ENCODE measurements around the gene CKM.

CKM gene

GRCh38 chr19:45327404-45328143 lies 4.9 kb upstream of the CKM start:
- H2AFZ ChIP-seq (ENCODE audit: low read depth, low read length): no peak overlapping the region
- ATAC-seq (ENCODE audit: insufficient read depth, low read depth): no peak

GRCh38 chr19:45324349-45324907 lies 1.8 kb upstream of the CKM start:
- ATAC-seq (ENCODE audit: insufficient read depth, low read depth): no peak
- TF ChIP-seq EZH2 (IDR thresholded peaks at IDR 0.05; ENCODE audit: borderline replicate concordance, low read depth, low read length, severe bottlenecking) (no peak), CTCF (IDR thresholded peaks at IDR 0.05; ENCODE audit: borderline replicate concordance, extremely low read depth, low read length, poor library complexity, severe bottlenecking) (no peak)
- Histone ChIP-seq H3K4me1 (ENCODE audit: insufficient read depth, low read length) (0 out of 2 replicates have a peak, but pooled peaks cover 4% of the 10 kb centered on the region), H3K9me3 (ENCODE audit: insufficient read depth, low read length, severe bottlenecking) (no peaks in the 10 kb centered on the region), H3K4me2 (ENCODE audit: insufficient read depth, low read length) (no peak overlapping the region), H3K36me3 (ENCODE audit: insufficient read depth, low read length) (no peaks in the 10 kb centered on the region), H4K20me1 (ENCODE audit: insufficient read depth, low read length) (no peaks in the 10 kb centered on the region), H3K9ac (ENCODE audit: low read depth, low read length) (no peak overlapping the region), H3K4me3 (ENCODE audit: low read depth in 1 of 2, low read length in 2 of 2) (no peak overlapping the region), H3K79me2 (ENCODE audit: insufficient read depth, low read length) (no peaks in the 10 kb centered on the region), H2AFZ (ENCODE audit: low read depth, low read length) (no peak overlapping the region), H3K27ac (ENCODE audit: low read length) (no peak overlapping the region), H3K27me3 (ENCODE audit: insufficient read depth, low read length, poor library complexity) (no peaks in the 10 kb centered on the region)
- DNase-seq: no peak

More at GRCh38 chr19:45327404-45328143, 4.9 kb upstream of the CKM start:
- Histone ChIP-seq H3K4me2 (ENCODE audit: insufficient read depth, low read length) (no peak overlapping the region), H3K27me3 (ENCODE audit: insufficient read depth, low read length, poor library complexity) (no peaks in the 10 kb centered on the region), H3K27ac (ENCODE audit: low read length) (no peak overlapping the region), H3K36me3 (ENCODE audit: insufficient read depth, low read length) (no peaks in the 10 kb centered on the region), H3K4me1 (ENCODE audit: insufficient read depth, low read length) (no peaks in the 10 kb centered on the region), H3K9me3 (ENCODE audit: insufficient read depth, low read length, severe bottlenecking) (no peaks in the 10 kb centered on the region), H3K79me2 (ENCODE audit: insufficient read depth, low read length) (no peaks in the 10 kb centered on the region), H4K20me1 (ENCODE audit: insufficient read depth, low read length) (no peaks in the 10 kb centered on the region), H3K9ac (ENCODE audit: low read depth, low read length) (no peak overlapping the region), H3K4me3 (ENCODE audit: low read depth in 1 of 2, low read length in 2 of 2) (no peak overlapping the region)
- no peak for DNase-seq
- TF ChIP-seq CTCF (IDR thresholded peaks at IDR 0.05; ENCODE audit: borderline replicate concordance, extremely low read depth, low read length, poor library complexity, severe bottlenecking): no peak
- no peak for TF ChIP-seq EZH2 (IDR thresholded peaks at IDR 0.05; ENCODE audit: borderline replicate concordance, low read depth, low read length, severe bottlenecking)

GRCh38 chr19:45323671-45324081 lies 1.0 kb upstream of the CKM start:
- Histone ChIP-seq H3K9me3 (ENCODE audit: insufficient read depth, low read length, severe bottlenecking) (no peaks in the 10 kb centered on the region), H3K9ac (ENCODE audit: low read depth, low read length) (no peak overlapping the region), H3K4me1 (ENCODE audit: insufficient read depth, low read length) (0 out of 2 replicates have a peak, but pooled peaks cover 4% of the 10 kb centered on the region), H3K4me2 (ENCODE audit: insufficient read depth, low read length) (no peak overlapping the region), H2AFZ (ENCODE audit: low read depth, low read length) (no peak overlapping the region), H3K27ac (ENCODE audit: low read length) (no peak overlapping the region), H3K36me3 (ENCODE audit: insufficient read depth, low read length) (no peaks in the 10 kb centered on the region), H3K79me2 (ENCODE audit: insufficient read depth, low read length) (no peaks in the 10 kb centered on the region), H3K4me3 (ENCODE audit: low read depth in 1 of 2, low read length in 2 of 2) (no peak overlapping the region), H4K20me1 (ENCODE audit: insufficient read depth, low read length) (no peaks in the 10 kb centered on the region), H3K27me3 (ENCODE audit: insufficient read depth, low read length, poor library complexity) (no peaks in the 10 kb centered on the region)
- ATAC-seq (ENCODE audit: insufficient read depth, low read depth): no peak
- TF ChIP-seq EZH2 (IDR thresholded peaks at IDR 0.05; ENCODE audit: borderline replicate concordance, low read depth, low read length, severe bottlenecking) (no peak), CTCF (IDR thresholded peaks at IDR 0.05; ENCODE audit: borderline replicate concordance, extremely low read depth, low read length, poor library complexity, severe bottlenecking) (no peak)
- no peak for DNase-seq
